Upper lobe of left lung (tissue), 4 donors: ENCODE results near the gene NELFB.

Experiments
- CTCF ChIP-seq, 6 experiments: fragments of 450-650 bp in 4 of 6; fragments of 200-600 bp in 2 of 6; sonication (generic) in 2 of 6; IDR thresholded peaks; one replicate each; pipeline ENCODE4 v1.5.1; 2016 to 2019; ENCODE audit warnings: antibody characterized with exemption in 6 of 6
- EP300 ChIP-seq, 4 donors: sonication (generic); formaldehyde crosslinking; IDR thresholded peaks; one replicate each; pipeline ENCODE4 v1.5.1; 2017; ENCODE audit warnings: antibody characterized with exemption in 4 of 4, control low read depth in 2 of 4
- POLR2AphosphoS5 ChIP-seq, 2 donors: sonication (generic); formaldehyde crosslinking; IDR thresholded peaks; one replicate each; pipeline ENCODE4 v1.5.1; 2017; ENCODE audit warnings: antibody characterized with exemption in 2 of 2

DNA sequence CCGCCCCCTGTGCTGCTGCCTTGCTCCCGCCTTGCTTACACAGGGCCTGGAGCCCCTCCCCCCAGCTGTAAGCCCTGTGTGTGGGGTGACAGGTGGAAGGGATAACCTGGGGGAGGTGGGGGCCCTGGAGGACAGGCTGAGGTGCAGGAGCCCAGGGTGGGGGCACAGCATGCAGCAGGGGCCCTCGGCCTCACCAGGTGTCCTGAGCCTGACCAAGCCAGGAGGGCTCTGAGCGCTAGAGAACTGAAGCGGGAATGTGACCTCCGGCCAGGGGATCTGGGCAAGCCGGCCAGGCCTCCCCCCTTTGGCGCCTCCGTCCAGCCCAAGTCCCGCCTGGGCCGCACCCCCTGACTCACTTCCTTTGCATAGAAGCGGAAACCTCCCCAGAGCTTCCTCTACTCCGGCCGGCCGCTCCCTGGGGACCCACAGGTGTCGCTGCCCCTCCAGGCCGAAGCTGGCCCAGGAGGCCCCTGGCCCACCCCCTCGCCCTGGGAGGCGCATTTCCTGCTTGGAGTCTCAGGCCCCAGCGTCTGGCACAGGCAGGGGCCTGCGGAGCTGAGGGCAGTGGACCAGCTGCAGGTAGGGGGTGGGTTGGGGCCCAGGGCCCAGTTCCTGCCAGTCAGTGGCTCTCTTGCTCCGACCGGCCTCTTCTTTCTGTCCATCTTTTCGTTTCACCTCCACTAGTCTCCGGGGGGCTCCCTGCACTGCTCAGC, 22.4 kb downstream of the NELFB start, which contains the start of gene TOR4A:
- TF ChIP-seq EP300 (IDR thresholded peaks at IDR 0.05) (peak in 2 of 4 donors; percentile 67 to 69), POLR2AphosphoS5 (IDR thresholded peaks at IDR 0.05) (peak; percentile 86 to 89), CTCF (IDR thresholded peaks at IDR 0.05) (peak in 5 of 6 experiments; percentile 16 to 54 (median 46))
